ENCODE data around the gene BSG. TPM values are rescaled to one million over a fixed set of nuclear protein-coding genes. Genes with fewer than 3 reads are reported as not detected.
"Not testable (repeated sequence)": the region's sequence is repeated elsewhere in the genome, so short reads cannot be mapped to it uniquely, and the experiment has no call there.

Gene BSG
- total and polyA plus RNA-seq, 4 donors = 80.4 to 367 (median 149) TPM

DNA sequence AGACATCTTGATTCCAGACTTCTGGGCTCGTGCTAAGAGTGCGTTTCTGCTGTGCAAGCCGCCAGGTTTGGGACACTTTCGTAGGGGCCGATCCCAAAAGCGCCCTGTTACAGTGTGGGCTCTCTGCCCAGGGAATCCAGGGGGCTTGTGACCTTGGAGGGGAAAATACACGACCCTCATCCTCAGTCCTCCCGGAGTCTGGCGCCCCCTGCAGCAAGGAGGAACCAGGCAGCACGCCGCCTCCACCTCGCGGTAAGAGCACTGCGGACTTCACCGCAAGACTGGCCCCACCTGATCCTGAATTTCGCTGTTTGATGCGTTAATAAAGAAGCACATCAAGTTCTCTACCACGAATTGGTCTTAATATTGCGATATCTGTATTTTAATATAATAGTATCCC lies 55.8 kb downstream of the BSG start:
- 91% methylated on average over 19 of the region's 19 CpGs for WGBS
- peaks cover 3 to 28% (median 17%) of the 10 kb centered on the region in 4 donors for H3K36me3 ChIP-seq (ENCODE audit: control insufficient read depth in 4 of 4, insufficient read depth in 3 of 4, low read depth in 1 of 4, low read length in 3 of 4)

DNA sequence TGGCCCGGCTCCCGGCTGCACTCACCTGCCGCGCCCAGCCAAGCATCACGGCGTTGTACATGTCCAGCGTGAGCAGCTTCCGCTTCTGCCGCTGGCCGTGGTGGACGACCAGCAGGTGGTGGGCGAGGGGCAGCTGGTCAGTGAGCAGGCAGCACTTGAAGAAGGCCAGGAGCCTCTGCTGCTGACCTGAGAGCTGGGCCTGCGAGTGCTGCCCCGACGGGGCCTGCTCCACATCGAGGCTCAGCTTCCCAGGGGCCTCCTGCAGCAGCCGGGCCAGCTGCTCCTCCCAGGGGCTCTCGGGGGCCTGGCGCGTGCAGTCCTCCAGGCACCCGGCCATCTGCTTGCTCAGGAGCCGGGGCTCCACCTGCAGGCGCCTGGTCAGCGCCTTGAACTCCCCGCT lies 57.1 kb downstream of the BSG start:
- peaks cover 3 to 19% (median 15%) of the 10 kb centered on the region in 4 donors for H3K36me3 ChIP-seq (ENCODE audit: control insufficient read depth in 4 of 4, insufficient read depth in 3 of 4, low read depth in 1 of 4, low read length in 3 of 4)
- H3K4me3 ChIP-seq (ENCODE audit: low read depth in 1 of 3, low read length in 3 of 3); H3K27me3 ChIP-seq (ENCODE audit: control insufficient read depth in 4 of 4, insufficient read depth in 4 of 4, low read length in 3 of 4); DNase-seq (ENCODE audit: low spot score); H3K9me3 ChIP-seq (ENCODE audit: control insufficient read depth in 4 of 4, low read length in 3 of 4); H3K9ac ChIP-seq (ENCODE audit: low read depth in 1 of 2, low read length in 2 of 2); H3K27ac ChIP-seq (ENCODE audit: low read depth in 1 of 2, low read length in 2 of 2): not testable (repeated sequence)
- 89% methylated on average over 25 of the region's 25 CpGs for whole genome bisulfite sequencing
- peaks cover 11 to 22% (median 16%) of the 10 kb centered on the region in 4 donors for H3K4me1 ChIP-seq (ENCODE audit: control insufficient read depth in 4 of 4, insufficient read depth in 4 of 4, low read length in 3 of 4)

More for the DNA sequence above, 55.8 kb downstream of the BSG start:
- no peaks in the 10 kb centered on the region for H3K27me3 ChIP-seq (ENCODE audit: control insufficient read depth in 4 of 4, insufficient read depth in 4 of 4, low read length in 3 of 4)
- no peak for DNase-seq (ENCODE audit: low spot score)
- H3K9me3 ChIP-seq (ENCODE audit: control insufficient read depth in 4 of 4, low read length in 3 of 4) = no peaks in the 10 kb centered on the region
- no peak overlapping the region for H3K9ac ChIP-seq (ENCODE audit: low read depth in 1 of 2, low read length in 2 of 2)
- H3K4me3 ChIP-seq (ENCODE audit: low read depth in 1 of 3, low read length in 3 of 3) = no peak overlapping the region
- H3K4me1 ChIP-seq (ENCODE audit: control insufficient read depth in 4 of 4, insufficient read depth in 4 of 4, low read length in 3 of 4) = peaks cover 5 to 12% (median 8%) of the 10 kb centered on the region in 4 donors
- H3K27ac ChIP-seq (ENCODE audit: low read depth in 1 of 2, low read length in 2 of 2) = no peak overlapping the region
- no peak for TF ChIP-seq NR2F2 (IDR thresholded peaks at IDR 0.05)
- TF ChIP-seq, protein P1, sequence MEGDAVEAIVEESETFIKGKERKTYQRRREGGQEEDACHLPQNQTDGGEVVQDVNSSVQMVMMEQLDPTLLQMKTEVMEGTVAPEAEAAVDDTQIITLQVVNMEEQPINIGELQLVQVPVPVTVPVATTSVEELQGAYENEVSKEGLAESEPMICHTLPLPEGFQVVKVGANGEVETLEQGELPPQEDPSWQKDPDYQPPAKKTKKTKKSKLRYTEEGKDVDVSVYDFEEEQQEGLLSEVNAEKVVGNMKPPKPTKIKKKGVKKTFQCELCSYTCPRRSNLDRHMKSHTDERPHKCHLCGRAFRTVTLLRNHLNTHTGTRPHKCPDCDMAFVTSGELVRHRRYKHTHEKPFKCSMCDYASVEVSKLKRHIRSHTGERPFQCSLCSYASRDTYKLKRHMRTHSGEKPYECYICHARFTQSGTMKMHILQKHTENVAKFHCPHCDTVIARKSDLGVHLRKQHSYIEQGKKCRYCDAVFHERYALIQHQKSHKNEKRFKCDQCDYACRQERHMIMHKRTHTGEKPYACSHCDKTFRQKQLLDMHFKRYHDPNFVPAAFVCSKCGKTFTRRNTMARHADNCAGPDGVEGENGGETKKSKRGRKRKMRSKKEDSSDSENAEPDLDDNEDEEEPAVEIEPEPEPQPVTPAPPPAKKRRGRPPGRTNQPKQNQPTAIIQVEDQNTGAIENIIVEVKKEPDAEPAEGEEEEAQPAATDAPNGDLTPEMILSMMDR (IDR thresholded peaks at IDR 0.05; ENCODE audit: low read depth, low read length, missing input control) = peak; percentile 13

DNA sequence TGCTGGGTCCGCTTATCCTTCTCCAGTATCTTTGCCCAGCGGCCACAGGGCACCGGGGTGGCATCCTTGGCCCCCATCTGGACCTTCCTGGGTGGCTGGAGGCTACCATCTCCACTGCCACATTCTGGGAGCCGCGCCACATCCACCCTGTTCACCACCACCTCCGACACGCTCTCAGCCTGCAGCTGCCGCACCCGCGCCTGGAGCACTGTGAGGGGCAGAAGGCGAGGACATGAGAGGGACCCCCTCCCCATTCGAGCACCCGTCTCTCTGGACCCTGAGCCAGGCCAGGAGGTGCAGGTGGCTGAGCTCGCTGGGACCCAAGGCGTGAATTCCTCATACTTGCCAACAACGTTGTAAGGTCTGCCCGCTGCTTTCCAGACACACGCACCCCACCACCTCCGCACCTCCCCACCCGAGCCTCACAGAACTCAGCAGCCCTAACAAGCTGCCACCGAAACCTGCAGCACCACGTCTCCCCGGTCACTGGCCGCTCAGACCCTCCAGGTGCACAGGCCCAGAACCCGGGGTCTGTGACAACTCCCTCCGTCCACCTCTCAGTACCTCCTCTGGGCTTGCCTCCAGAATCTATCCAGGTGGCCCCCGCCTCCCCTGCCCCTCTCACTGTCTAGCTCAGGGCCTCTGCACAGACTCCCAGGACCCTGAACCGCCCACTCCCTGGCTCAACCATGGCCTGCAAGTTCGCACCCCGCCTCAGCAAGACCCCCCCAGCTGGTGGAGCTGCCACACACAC lies 57.7 kb downstream of the BSG start:
- no peak overlapping the region for H3K27ac ChIP-seq (ENCODE audit: low read depth in 1 of 2, low read length in 2 of 2)
- peaks cover 11 to 22% (median 16%) of the 10 kb centered on the region in 4 donors for H3K4me1 ChIP-seq (ENCODE audit: control insufficient read depth in 4 of 4, insufficient read depth in 4 of 4, low read length in 3 of 4)
- no peak for DNase-seq (ENCODE audit: low spot score)
- H3K27me3 ChIP-seq (ENCODE audit: control insufficient read depth in 4 of 4, insufficient read depth in 4 of 4, low read length in 3 of 4) = no peaks in the 10 kb centered on the region
- H3K36me3 ChIP-seq (ENCODE audit: control insufficient read depth in 4 of 4, insufficient read depth in 3 of 4, low read depth in 1 of 4, low read length in 3 of 4) = peaks cover 3 to 16% (median 13%) of the 10 kb centered on the region in 4 donors
- no peak overlapping the region for H3K9ac ChIP-seq (ENCODE audit: low read depth in 1 of 2, low read length in 2 of 2)
- no peak overlapping the region for H3K4me3 ChIP-seq (ENCODE audit: low read depth in 1 of 3, low read length in 3 of 3)
- TF ChIP-seq FOXA1 (IDR thresholded peaks at IDR 0.05) (no peak), SP1 (IDR thresholded peaks at IDR 0.05) (no peak), NR2F2 (IDR thresholded peaks at IDR 0.05) (no peak), HNF4A (conservative IDR thresholded peaks at IDR 0.05) (no peak), JUND (IDR thresholded peaks at IDR 0.05) (no peak), RAD21 (IDR thresholded peaks at IDR 0.05) (no peak)
- TF ChIP-seq, protein P1 (IDR thresholded peaks at IDR 0.05; ENCODE audit: low read depth, low read length, missing input control) = no peak
- TF ChIP-seq, protein P2, sequence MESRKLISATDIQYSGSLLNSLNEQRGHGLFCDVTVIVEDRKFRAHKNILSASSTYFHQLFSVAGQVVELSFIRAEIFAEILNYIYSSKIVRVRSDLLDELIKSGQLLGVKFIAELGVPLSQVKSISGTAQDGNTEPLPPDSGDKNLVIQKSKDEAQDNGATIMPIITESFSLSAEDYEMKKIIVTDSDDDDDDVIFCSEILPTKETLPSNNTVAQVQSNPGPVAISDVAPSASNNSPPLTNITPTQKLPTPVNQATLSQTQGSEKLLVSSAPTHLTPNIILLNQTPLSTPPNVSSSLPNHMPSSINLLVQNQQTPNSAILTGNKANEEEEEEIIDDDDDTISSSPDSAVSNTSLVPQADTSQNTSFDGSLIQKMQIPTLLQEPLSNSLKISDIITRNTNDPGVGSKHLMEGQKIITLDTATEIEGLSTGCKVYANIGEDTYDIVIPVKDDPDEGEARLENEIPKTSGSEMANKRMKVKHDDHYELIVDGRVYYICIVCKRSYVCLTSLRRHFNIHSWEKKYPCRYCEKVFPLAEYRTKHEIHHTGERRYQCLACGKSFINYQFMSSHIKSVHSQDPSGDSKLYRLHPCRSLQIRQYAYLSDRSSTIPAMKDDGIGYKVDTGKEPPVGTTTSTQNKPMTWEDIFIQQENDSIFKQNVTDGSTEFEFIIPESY (IDR thresholded peaks at IDR 0.05) = no peak
- TF ChIP-seq, protein P3, sequence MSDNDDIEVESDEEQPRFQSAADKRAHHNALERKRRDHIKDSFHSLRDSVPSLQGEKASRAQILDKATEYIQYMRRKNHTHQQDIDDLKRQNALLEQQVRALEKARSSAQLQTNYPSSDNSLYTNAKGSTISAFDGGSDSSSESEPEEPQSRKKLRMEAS (IDR thresholded peaks at IDR 0.05) = no peak
- H3K9me3 ChIP-seq (ENCODE audit: control insufficient read depth in 4 of 4, low read length in 3 of 4) = no peaks in the 10 kb centered on the region
- 94% methylated on average over 30 of the region's 30 CpGs for WGBS
